ENCODE data around the gene DCAF16.
A peak's percentile ranks its signal among the peaks of the same experiment; 100 is the strongest.
"Not testable (repeated sequence)": the region's sequence is repeated elsewhere in the genome, so short reads cannot be mapped to it uniquely, and the experiment has no call there.

The DCAF16 gene

DNA sequence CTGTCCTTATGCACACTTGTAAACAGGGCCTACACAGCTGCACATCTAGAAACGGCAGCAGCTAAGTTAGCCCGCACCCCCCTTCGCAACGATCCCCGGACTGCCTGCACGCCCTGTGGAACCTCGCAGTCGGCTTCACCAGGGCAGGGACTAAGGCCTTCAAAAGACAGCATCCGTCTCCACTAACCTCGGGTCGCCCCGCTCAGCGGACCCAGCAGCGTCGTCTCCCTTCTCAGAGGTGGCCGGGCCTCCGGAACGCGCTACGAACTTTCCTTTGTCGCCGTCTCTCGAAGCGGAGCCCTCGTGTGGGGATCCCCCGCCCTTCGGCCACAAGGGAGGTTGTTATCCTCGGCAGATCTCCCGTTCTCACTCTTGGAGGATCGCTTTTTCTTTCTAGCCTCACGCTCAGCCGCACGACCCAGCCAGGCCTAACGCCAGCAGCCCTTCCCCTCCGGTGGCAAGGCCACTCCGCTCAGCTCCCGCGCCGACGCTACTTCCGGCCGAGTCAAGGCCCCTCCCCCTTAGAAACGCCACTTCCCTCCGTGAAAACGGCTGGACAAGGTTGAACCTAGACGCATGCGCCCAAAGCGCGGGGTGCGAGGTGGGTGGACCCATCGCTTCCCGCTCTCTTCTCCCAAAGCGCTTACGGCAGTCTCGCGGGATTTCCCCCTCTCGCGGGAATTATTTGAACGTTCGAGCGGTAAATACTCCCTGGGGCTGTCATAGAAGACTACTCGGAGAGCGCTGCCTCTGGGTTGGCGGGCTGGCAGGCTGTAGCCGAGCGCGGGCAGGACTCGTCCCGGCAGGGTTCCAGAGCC lies at the start of gene DCAF16, which contains the start of gene NCAPG:
TSS of gene DCAF16 (minus strand) at position 498 of the 818 bp plus-strand sequence. CDS start 6,616 bp downstream, outside the sequence.
TSS of gene NCAPG (plus strand) at position 720 of the 818 bp plus-strand sequence. CDS start 99 bp downstream, outside the sequence.
- DNase-seq = peak; percentile 100

GRCh38 chr4:17859793-17860406 lies 49.3 kb upstream of the DCAF16 start:
- no peak for DNase-seq

- no peak for DNase-seq
Measured at GRCh38 chr4:17854036-17854435, 43.5 kb upstream of the DCAF16 start.

DNA sequence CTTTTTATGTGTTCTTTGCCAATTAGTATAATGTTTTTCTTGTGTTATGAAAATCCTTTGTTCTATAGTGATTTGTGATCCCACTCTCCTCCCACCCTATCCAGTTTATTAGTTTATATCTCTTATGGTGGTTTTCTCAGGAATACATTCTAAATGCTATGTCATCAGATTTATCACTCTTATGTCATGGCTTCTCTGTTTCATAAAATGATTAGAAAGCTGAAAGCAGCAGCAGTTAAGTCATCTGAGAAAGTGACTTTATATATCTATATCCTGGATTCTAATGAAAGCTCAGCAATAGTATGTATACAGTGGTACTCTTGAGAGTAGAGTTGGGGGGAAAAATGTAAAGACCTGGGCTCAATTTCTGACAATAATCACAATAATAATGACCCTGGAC lies 41.4 kb upstream of the DCAF16 start:
- DNase-seq = no peak

DNA sequence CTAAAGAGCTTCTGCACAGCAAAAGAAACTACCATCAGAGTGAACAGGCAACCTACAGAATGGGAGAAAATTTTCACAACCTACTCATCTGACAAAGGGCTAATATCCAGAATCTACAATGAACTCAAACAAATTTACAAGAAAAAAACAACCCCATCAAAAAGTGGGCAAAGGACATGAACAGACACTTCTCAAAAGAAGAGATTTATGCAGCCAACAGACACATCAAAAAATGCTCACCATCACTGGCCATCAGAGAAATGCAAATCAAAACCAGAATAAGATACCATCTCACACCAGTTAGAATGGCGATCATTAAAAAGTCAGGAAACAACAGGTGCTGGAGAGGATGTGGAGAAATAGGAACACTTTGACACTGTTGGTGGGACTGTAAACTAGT lies 39.7 kb upstream of the DCAF16 start:
- not testable (repeated sequence) for DNase-seq

- no peak for DNase-seq
Measured at GRCh38 chr4:17846266-17846665, 35.7 kb upstream of the DCAF16 start.

- no peak for DNase-seq
Measured at GRCh38 chr4:17823871-17824669, 13.5 kb upstream of the DCAF16 start.

GRCh38 chr4:17817027-17817426 lies 6.5 kb upstream of the DCAF16 start:
- peak; percentile 64 for DNase-seq

- DNase-seq = no peak
Measured at GRCh38 chr4:17816142-17816541, 5.6 kb upstream of the DCAF16 start.

GRCh38 chr4:17814140-17814539 lies 3.6 kb upstream of the DCAF16 start:
- DNase-seq = no peak

DNA sequence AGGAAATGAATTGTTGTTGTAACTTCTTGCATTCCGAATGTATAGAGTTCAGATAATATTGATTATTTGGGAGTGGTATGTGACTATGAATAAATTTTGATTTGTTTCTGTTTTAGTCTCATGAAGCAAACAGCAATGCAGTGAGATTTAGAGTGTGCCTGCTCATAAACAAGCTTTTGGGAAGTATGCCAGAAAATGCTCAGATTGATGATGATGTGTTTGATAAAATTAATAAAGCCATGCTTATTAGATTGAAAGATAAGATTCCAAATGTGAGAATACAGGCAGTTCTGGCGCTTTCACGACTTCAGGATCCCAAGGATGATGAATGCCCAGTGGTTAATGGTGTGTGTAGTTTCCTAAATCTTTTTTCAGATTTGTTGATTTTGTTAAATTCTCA lies 2.2 kb upstream of the DCAF16 start:
- DNase-seq = no peak

GRCh38 chr4:17812125-17812524 lies 1.6 kb upstream of the DCAF16 start:
- DNase-seq = peak; percentile 14

GRCh38 chr4:17811078-17811603 lies 584 bp upstream of the DCAF16 start:
- DNase-seq = peak; percentile 57

GRCh38 chr4:17809667-17810066 lies 890 bp downstream of the DCAF16 start:
- no peak for DNase-seq

DNA sequence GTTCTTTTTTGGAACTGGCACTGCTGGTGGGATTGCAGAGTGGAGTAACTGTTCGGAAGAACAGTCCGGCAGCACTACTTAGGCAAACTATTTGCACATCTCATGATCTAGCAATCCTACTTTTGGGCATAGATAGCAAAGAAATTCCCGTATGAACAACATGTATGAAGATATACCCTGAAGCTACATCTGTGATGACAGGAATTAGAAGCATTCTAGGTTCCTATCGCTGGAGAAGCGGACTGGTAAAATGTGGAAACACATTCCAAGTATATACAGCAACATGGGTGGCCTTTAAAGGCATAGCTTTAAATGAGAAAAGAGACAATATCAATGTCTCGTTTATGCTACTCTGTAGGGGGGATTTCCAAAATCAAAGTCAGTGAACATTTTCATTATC lies 3.1 kb downstream of the DCAF16 start:
- no peak for DNase-seq

DNA sequence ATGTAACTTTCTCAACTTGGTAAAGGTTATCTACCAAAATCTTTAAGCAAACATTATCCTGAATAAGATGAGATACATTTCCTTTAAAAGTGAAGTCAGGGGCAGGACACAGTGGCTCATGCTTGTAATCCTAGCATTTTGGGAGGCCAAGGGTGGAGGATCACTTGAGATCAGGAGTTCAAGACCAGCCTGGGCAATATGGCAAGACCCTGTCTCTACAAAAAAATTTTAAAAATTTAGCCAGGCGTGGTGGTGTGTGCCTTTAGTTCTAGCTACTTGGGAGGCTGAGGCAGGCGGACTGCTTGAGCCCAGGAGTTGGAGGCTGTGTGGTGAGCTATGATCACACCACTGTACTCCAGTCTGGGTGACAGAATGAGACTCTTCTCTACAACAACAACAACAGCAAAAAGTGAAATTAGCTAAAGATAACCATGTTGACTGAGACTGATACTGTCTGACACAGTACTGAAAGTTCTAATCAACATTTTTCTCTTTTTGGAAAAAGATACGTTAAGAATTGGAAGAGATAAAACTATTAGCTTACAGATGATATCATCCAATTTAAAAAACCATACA lies 4.9 kb downstream of the DCAF16 start:
- DNase-seq = no peak

- no peak for DNase-seq
Measured at GRCh38 chr4:17797808-17798207, 12.7 kb downstream of the DCAF16 start.

DNA sequence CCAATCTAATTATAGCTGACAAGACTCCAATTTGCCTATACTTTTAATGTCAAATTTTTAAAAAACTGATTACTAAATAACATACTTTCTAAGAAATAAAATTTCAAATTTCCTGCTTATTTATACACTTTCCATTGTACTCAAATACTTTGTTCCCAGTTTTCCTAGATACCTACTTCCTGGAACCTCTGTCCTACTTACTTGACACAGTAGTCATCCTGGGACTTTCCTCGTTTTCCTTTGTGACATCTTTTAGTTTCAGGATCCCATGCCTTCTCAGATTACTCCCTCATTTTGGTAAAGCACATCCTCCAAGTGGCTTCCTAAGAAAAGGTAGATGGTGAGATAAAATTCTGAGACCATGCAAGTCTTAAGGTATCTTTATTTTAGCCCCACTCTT lies 15.8 kb downstream of the DCAF16 start:
- no peak for DNase-seq

GRCh38 chr4:17788956-17789355 lies 21.6 kb downstream of the DCAF16 start:
- no peak for DNase-seq

- no peak for DNase-seq
Measured at GRCh38 chr4:17787315-17787714, 23.2 kb downstream of the DCAF16 start.

DNA sequence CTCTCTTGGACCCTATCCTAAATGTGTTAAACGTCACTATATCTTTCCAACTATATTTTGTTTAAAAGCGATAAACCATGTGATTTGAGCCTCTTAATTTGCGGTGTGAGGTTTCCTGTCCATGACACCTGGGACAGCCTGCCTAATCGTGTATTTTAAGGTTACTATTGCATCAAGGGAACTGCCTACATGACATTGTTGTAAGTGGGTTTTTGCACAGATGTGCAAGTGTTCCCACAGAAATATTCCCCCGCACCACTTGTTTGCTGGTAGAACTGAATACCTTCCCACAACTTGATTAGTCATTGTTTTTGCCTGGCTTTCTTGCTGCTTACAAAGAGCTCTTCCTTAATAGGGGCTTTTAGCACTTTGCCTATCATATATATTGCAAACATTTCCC lies 24.0 kb downstream of the DCAF16 start:
- no peak for DNase-seq

- no peak for DNase-seq
Measured at GRCh38 chr4:17785858-17786257, 24.7 kb downstream of the DCAF16 start.

Measured in hematopoietic multipotent progenitor cell treated with erythropoietin and hydrocortisone succinate and interleukin-3 and kit ligand, for 8 days (in vitro differentiated cells).